ENCODE data around the gene SYP. TPM values are rescaled to one million over a fixed set of nuclear protein-coding genes. Genes with fewer than 3 reads are reported as not detected.

SYP gene
- total RNA-seq, 1 experiment from 2014 or later = 0.44 TPM

DNA sequence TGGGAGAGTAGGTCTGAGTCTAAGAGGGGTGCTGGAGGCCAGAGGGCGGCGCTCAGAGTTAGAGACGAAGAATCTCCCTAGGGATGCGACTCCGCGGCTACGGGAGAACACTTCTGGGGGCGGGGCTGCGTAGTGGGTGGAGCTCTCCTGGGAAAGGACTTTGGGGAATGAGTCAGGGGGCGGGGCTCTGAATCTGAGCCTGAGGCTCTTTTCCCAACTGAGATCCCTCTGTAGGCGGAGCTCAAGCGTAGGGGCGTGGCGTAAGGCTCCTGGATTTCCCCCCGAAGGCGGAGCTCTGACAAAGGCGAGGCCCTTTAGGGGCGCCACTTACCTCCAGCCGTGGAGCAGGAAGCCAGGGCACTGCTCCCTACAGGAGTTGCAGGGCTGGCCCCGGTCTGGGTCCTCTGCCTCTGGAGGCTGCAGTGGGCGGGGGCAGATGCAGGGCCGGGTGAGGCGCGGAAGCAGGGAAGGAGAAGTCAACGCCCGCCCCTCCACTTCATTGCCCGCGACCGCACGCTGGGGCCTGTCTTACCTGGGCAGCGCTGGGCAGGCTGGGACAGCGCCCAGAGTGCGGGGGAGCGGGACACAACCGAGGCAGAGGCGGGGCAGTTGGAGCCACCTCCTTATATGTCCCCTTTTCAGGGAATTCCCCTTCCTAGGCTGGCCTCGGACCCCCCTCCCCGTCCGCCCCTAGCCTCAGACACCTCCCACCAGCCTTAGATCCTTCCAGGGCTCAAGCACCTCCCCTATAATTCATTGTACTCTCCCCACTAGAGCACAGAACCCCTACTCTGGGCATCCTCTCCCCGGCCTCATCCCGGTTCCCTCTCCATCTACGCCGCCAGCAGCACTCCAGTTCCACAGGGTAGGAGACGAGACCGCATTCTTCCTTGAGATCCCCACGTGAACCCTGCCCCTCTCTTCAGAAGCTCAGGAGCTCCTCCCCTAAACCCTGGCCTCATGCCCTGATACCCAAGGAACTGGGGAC, 15.4 kb downstream of the SYP start:
- Histone ChIP-seq H3K4me3 (peak overlapping the region; percentile 56; the same call in 1 of the 2 replicates), H2AFZ (no peak overlapping the region), H3K4me1 (replicated peaks; ENCODE audit: insufficient read depth) (no peaks in the 10 kb centered on the region), H3K36me3 (ENCODE audit: low read depth) (no peaks in the 10 kb centered on the region), H3K4me2 (peak overlapping the region; percentile 70), H3K9me2 (ENCODE audit: insufficient read depth) (no peaks in the 10 kb centered on the region), H4K20me1 (ENCODE audit: insufficient read depth) (no peaks in the 10 kb centered on the region), H3K9me3 (ENCODE audit: insufficient read depth, low read depth) (no peaks in the 10 kb centered on the region), H3K27me3 (ENCODE audit: insufficient read depth, low read depth) (no peaks in the 10 kb centered on the region), H3K79me2 (ENCODE audit: low read depth) (0 out of 2 replicates have a peak, but pooled peaks cover 6% of the 10 kb centered on the region), H3K27ac (no peak overlapping the region), H3F3A (ENCODE audit: insufficient read depth, low read depth) (no peaks in the 10 kb centered on the region)
- CTCF ChIA-PET = interaction anchor here (0.6 to 1.1 kb wide), 2 partner anchors 29 to 767 kb away, joined by 3 to 5 read pairs; no protein-coding TSS in a partner anchor
- TF ChIP-seq, protein P1, sequence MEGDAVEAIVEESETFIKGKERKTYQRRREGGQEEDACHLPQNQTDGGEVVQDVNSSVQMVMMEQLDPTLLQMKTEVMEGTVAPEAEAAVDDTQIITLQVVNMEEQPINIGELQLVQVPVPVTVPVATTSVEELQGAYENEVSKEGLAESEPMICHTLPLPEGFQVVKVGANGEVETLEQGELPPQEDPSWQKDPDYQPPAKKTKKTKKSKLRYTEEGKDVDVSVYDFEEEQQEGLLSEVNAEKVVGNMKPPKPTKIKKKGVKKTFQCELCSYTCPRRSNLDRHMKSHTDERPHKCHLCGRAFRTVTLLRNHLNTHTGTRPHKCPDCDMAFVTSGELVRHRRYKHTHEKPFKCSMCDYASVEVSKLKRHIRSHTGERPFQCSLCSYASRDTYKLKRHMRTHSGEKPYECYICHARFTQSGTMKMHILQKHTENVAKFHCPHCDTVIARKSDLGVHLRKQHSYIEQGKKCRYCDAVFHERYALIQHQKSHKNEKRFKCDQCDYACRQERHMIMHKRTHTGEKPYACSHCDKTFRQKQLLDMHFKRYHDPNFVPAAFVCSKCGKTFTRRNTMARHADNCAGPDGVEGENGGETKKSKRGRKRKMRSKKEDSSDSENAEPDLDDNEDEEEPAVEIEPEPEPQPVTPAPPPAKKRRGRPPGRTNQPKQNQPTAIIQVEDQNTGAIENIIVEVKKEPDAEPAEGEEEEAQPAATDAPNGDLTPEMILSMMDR (conservative IDR thresholded peaks at IDR 0.05) = no peak
- TF ChIP-seq EZH2 (IDR thresholded peaks at IDR 0.05; ENCODE audit: low read depth) = no peak
- intact Hi-C loops (cut with micrococcal nuclease; ENCODE audit: unreplicated experiment) = loop anchor here (2.0 to 10.0 kb wide), 2 partner anchors 18 to 140 kb away; partner anchors contain the start of gene TFE3
- TSS peak; percentile 82 for BruUV-seq (replicated peaks)
- DNase-seq = peak; percentile 73 to 87
- POLR2A ChIA-PET (ENCODE audit: unreplicated experiment) = interaction anchor here (0.6 kb wide), 1 partner anchor 123 kb away, joined by 3 read pairs; no protein-coding TSS in a partner anchor

DNA sequence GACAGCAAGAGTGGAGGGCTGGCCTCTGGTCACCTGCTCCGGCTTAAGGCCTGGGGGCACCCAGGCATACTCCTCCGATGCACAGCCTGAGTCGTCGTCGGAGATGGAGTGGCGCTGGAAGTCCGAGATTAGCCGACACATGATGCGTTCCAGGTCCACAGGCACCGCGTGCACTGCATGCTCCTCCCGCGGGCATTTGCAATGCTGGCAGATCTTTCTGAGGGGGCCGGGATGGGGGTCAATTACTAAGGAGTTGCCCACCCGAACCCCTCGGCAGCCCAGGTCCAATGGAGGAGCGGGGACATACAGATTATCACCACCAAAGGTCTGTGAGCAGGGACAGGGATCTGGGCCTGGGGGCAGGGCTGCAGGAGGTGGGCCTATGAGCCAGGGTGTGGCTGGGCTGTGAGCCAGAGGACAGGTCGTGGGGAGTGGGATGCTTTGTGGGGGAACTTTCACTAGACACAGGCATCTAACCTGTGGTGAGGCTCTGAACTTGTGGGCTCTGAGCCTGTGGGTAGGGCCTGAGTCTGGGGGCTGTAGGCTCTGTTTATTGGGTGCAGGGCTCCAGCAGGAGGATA, 16.2 kb downstream of the SYP start:
- BruUV-seq (replicated peaks) = no TSS peak
- H3K4me1 ChIP-seq (replicated peaks; ENCODE audit: insufficient read depth) = no peaks in the 10 kb centered on the region
- H3K79me2 ChIP-seq (ENCODE audit: low read depth) = 0 out of 2 replicates have a peak, but pooled peaks cover 6% of the 10 kb centered on the region
- ChIA-PET CTCF (interaction anchor here (1.1 kb wide), 1 partner anchor 28 kb away, joined by 5 read pairs; no protein-coding TSS in a partner anchor), POLR2A (ENCODE audit: unreplicated experiment) (no interaction called here)
- no peaks in the 10 kb centered on the region for H3K9me2 ChIP-seq (ENCODE audit: insufficient read depth)
- H4K20me1 ChIP-seq (ENCODE audit: insufficient read depth) = no peaks in the 10 kb centered on the region
- H3F3A ChIP-seq (ENCODE audit: insufficient read depth, low read depth) = no peaks in the 10 kb centered on the region
- H3K36me3 ChIP-seq (ENCODE audit: low read depth) = no peaks in the 10 kb centered on the region
- intact Hi-C loops (cut with micrococcal nuclease; ENCODE audit: unreplicated experiment) = loop anchor here (2.0 to 10.0 kb wide), 2 partner anchors 17 to 139 kb away; partner anchors contain the start of gene TFE3
- no peak overlapping the region for H3K27ac ChIP-seq
- H2AFZ ChIP-seq = no peak overlapping the region
- DNase-seq = no peak
- no peaks in the 10 kb centered on the region for H3K9me3 ChIP-seq (ENCODE audit: insufficient read depth, low read depth)
- H3K4me3 ChIP-seq = peak overlapping the region; percentile 24; the same call in 1 of the 2 replicates
- peak overlapping the region; percentile 56; the same call in 1 of the 2 replicates for H3K4me2 ChIP-seq
- TF ChIP-seq EZH2 (IDR thresholded peaks at IDR 0.05; ENCODE audit: low read depth) = no peak
- TF ChIP-seq, protein P1 (conservative IDR thresholded peaks at IDR 0.05) = no peak
- no peaks in the 10 kb centered on the region for H3K27me3 ChIP-seq (ENCODE audit: insufficient read depth, low read depth)

DNA sequence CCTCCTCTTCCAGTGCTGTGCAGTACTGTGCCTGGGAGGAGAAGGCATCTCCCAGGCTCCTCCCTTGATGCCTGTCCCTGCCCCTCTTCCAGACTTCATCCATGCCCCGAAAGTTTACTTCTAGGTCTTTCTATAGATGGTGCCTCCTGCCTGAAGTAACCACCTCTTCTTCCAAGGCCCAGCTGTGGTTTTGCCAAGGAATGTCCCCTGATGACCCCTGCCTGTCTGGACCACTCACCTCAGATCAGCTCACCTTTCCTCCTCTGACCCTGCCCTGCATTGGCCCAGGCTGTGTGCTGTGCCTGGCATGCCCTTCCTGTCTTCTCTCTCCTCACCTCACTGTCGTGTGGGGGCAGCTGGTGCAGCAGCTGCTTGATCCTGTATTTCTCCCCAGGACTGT, 20.6 kb downstream of the SYP start:
- Histone ChIP-seq H3K27me3 (ENCODE audit: insufficient read depth, low read depth) (no peaks in the 10 kb centered on the region), H3F3A (ENCODE audit: insufficient read depth, low read depth) (no peaks in the 10 kb centered on the region), H3K27ac (no peak overlapping the region), H2AFZ (no peak overlapping the region), H3K9me3 (ENCODE audit: insufficient read depth, low read depth) (no peaks in the 10 kb centered on the region), H3K9me2 (ENCODE audit: insufficient read depth) (no peaks in the 10 kb centered on the region), H3K4me1 (replicated peaks; ENCODE audit: insufficient read depth) (no peaks in the 10 kb centered on the region), H3K4me3 (no peak overlapping the region), H3K4me2 (no peak overlapping the region), H4K20me1 (ENCODE audit: insufficient read depth) (no peaks in the 10 kb centered on the region), H3K36me3 (ENCODE audit: low read depth) (no peaks in the 10 kb centered on the region), H3K79me2 (ENCODE audit: low read depth) (no peaks in the 10 kb centered on the region)
- no peak for DNase-seq
- TF ChIP-seq EZH2 (IDR thresholded peaks at IDR 0.05; ENCODE audit: low read depth) = no peak
- TF ChIP-seq, protein P1 (conservative IDR thresholded peaks at IDR 0.05) = no peak
- intact Hi-C loops (cut with micrococcal nuclease; ENCODE audit: unreplicated experiment) = no loop called here
- BruUV-seq (replicated peaks) = no TSS peak
- POLR2A ChIA-PET (ENCODE audit: unreplicated experiment) = no interaction called here
- CTCF ChIA-PET = no interaction called here
